ENCODE data around the gene TDRD9. TPM values are rescaled to one million over a fixed set of nuclear protein-coding genes. Genes with fewer than 3 reads are reported as not detected.

The TDRD9 gene
- total and polyA plus RNA-seq, 2 donors from 2014 or later: 1.6 to 6.6 TPM

DNA sequence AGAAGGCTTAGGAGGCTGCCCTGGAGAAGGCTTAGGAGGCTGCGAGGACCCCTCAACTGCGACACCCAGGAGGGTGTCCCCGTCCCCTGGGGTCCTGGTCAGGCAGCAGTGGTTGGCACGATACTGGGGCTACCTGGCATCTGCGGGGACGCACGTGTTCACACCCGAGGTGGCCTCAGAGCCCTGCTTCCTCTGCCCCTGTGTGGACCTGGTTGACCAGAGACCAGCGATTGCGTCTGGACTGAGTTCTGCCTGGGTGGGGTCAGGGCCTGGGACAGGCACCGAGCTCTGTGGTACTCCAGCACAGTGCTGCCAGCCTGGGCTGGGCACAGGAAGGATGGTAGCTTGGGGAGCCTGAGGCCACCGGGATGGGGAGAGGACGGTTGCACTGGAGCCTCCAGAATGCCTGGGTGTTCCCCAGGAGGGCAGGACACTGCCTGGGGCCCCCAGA lies 158.0 kb downstream of the TDRD9 start:
- peak in 2 of 5 donors; percentile 56 to 77 for DNase-seq

DNA sequence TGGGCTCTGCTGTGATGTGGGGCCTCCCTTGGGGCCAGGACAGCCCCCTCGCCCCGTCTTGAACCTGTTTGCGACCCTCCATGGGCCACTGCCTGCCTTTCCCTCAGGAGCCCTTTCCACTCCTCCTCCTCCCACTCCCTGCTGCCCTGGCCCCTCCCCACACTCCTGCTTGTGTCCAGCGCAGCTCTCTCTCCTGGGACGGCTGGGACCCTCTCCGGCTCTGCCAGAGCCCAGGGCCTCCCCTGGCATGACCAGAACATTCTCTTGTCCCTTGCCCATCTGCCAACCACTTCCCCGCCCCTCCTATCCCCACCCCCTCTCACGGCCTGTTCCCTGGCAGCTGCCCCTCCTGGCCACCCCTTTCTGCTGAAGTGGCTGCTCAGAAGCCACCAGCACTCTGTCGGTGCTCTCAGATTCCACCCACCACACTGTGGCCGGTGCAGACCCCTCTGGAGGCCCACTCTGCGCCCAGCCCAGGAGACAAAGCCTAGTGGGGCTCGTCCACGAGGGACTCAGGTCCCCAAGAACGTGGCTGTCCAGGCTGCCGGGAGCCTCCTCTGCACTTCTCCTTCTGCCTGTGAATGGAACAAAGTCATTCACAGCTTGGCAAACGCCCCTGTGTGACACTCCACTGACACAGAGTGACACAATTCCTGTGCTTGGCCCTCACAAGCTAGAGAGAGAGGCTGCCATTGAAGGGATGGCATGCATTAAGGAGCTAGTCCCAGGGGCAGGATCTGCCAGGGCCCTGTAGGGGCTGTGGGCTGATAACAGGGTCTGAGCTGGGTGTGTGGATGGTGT lies 158.6 kb downstream of the TDRD9 start:
- FAIRE-seq (no peak), DNase-seq (peak in 2 of 5 donors; percentile 57 to 59)
- TF ChIP-seq, protein P1, sequence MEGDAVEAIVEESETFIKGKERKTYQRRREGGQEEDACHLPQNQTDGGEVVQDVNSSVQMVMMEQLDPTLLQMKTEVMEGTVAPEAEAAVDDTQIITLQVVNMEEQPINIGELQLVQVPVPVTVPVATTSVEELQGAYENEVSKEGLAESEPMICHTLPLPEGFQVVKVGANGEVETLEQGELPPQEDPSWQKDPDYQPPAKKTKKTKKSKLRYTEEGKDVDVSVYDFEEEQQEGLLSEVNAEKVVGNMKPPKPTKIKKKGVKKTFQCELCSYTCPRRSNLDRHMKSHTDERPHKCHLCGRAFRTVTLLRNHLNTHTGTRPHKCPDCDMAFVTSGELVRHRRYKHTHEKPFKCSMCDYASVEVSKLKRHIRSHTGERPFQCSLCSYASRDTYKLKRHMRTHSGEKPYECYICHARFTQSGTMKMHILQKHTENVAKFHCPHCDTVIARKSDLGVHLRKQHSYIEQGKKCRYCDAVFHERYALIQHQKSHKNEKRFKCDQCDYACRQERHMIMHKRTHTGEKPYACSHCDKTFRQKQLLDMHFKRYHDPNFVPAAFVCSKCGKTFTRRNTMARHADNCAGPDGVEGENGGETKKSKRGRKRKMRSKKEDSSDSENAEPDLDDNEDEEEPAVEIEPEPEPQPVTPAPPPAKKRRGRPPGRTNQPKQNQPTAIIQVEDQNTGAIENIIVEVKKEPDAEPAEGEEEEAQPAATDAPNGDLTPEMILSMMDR (IDR thresholded peaks at IDR 0.05; ENCODE audit: borderline replicate concordance, extremely low read depth, insufficient read depth): no peak
- Histone ChIP-seq H3K27me3 (ENCODE audit: control insufficient read depth, insufficient read depth, low read length) (peaks cover 3% of the 10 kb centered on the region), H3K27ac (ENCODE audit: low read depth in 2 of 2, low read length in 2 of 2) (peak overlapping the region in 1 of 2 donors; percentile 25), H3K9ac (ENCODE audit: low read length in 3 of 3) (no peak overlapping the region), H3K36me3 (ENCODE audit: control insufficient read depth in 2 of 3, insufficient read depth in 3 of 3, low read length in 3 of 3) (no peaks in the 10 kb centered on the region), H3K4me3 (ENCODE audit: low read length in 3 of 3) (peak overlapping the region in 1 of 3 donors; percentile 41), H3K9me3 (ENCODE audit: control insufficient read depth in 2 of 3, insufficient read depth in 1 of 3, low read length in 3 of 3) (no peaks in the 10 kb centered on the region), H3K4me1 (ENCODE audit: control insufficient read depth in 2 of 3, insufficient read depth in 2 of 3, low read depth in 1 of 3, low read length in 3 of 3) (peaks cover 0 to 2% (median 0%) of the 10 kb centered on the region in 3 donors)
- intact Hi-C loops (cut with DNase I): no loop called here

More for the DNA sequence above, 158.0 kb downstream of the TDRD9 start:
- Histone ChIP-seq H3K27ac (ENCODE audit: low read depth in 2 of 2, low read length in 2 of 2) (no peak overlapping the region), H3K9me3 (ENCODE audit: control insufficient read depth in 2 of 3, insufficient read depth in 1 of 3, low read length in 3 of 3) (no peaks in the 10 kb centered on the region), H3K36me3 (ENCODE audit: control insufficient read depth in 2 of 3, insufficient read depth in 3 of 3, low read length in 3 of 3) (no peaks in the 10 kb centered on the region), H3K4me1 (ENCODE audit: control insufficient read depth in 2 of 3, insufficient read depth in 2 of 3, low read depth in 1 of 3, low read length in 3 of 3) (peaks cover 0 to 2% (median 0%) of the 10 kb centered on the region in 3 donors), H3K4me3 (ENCODE audit: low read length in 3 of 3) (peak overlapping the region in 2 of 3 donors; percentile 7 to 41), H3K27me3 (ENCODE audit: control insufficient read depth, insufficient read depth, low read length) (peaks cover 3% of the 10 kb centered on the region), H3K9ac (ENCODE audit: low read length in 3 of 3) (no peak overlapping the region)
- intact Hi-C loops (cut with DNase I): no loop called here
- no peak for FAIRE-seq
- TF ChIP-seq, protein P1 (IDR thresholded peaks at IDR 0.05; ENCODE audit: borderline replicate concordance, extremely low read depth, insufficient read depth): no peak

DNA sequence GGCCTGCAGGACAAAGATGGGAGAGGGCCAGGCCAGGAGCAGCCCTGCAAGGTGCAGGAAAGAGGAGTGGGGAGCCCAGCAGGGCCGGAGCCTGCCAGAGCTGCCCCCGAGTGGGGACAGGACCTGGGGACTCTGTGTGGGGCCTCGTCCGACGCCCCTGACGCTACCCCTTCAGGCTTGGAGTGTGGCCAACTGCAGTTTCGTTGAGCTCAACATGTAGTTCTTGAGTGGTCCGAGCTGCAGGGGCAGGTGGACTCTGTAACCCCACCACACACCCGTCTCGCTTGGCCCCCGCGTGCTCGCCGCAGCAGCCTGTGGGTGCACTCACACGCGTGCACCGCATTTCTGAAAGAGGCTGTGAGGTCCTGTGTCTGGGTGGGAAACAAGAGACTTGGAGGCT lies 159.2 kb downstream of the TDRD9 start:
- peaks cover 0 to 2% (median 0%) of the 10 kb centered on the region in 3 donors for H3K4me1 ChIP-seq (ENCODE audit: control insufficient read depth in 2 of 3, insufficient read depth in 2 of 3, low read depth in 1 of 3, low read length in 3 of 3)
- FAIRE-seq (no peak), DNase-seq (peak in 1 of 5 donors; percentile 56)
- no peak overlapping the region for H3K9ac ChIP-seq (ENCODE audit: low read length in 3 of 3)
- H3K9me3 ChIP-seq (ENCODE audit: control insufficient read depth in 2 of 3, insufficient read depth in 1 of 3, low read length in 3 of 3): no peaks in the 10 kb centered on the region
- peaks cover 3% of the 10 kb centered on the region for H3K27me3 ChIP-seq (ENCODE audit: control insufficient read depth, insufficient read depth, low read length)
- intact Hi-C loops (cut with DNase I): no loop called here
- TF ChIP-seq, protein P1 (IDR thresholded peaks at IDR 0.05; ENCODE audit: borderline replicate concordance, extremely low read depth, insufficient read depth): no peak
- H3K36me3 ChIP-seq (ENCODE audit: control insufficient read depth in 2 of 3, insufficient read depth in 3 of 3, low read length in 3 of 3): no peaks in the 10 kb centered on the region
- H3K27ac ChIP-seq (ENCODE audit: low read depth in 2 of 2, low read length in 2 of 2): peak overlapping the region in 1 of 2 donors; percentile 25
- no peak overlapping the region for H3K4me3 ChIP-seq (ENCODE audit: low read length in 3 of 3)
